SW480 (cell line): ENCODE data around the gene ZBTB20.

Source experiments
- DNase-seq: peaks from one replicate; pipeline ENCODE4 v3.0.0-alpha.2; 2016; ENCODE audit warnings: low spot score

ZBTB20 gene

DNA sequence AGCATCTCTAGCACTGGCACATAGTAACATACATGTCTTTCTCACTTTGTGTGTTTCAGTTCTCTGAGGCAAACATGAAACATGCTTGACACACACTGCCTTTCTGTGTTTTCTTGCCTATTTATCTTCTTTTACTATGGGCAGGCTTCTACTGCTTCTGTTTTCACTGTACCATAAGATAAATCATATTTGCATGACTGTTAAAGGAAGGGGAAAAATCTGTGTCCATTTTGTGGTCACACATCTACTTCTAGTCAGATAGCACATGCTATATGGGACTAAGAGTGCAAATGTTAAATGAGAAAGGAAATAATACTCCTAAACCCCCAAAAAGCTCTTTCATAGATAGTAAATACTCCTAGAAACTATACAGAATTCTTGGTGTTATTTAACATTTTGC lies 386.4 kb downstream of the ZBTB20 start:
- no peak for DNase-seq

DNA sequence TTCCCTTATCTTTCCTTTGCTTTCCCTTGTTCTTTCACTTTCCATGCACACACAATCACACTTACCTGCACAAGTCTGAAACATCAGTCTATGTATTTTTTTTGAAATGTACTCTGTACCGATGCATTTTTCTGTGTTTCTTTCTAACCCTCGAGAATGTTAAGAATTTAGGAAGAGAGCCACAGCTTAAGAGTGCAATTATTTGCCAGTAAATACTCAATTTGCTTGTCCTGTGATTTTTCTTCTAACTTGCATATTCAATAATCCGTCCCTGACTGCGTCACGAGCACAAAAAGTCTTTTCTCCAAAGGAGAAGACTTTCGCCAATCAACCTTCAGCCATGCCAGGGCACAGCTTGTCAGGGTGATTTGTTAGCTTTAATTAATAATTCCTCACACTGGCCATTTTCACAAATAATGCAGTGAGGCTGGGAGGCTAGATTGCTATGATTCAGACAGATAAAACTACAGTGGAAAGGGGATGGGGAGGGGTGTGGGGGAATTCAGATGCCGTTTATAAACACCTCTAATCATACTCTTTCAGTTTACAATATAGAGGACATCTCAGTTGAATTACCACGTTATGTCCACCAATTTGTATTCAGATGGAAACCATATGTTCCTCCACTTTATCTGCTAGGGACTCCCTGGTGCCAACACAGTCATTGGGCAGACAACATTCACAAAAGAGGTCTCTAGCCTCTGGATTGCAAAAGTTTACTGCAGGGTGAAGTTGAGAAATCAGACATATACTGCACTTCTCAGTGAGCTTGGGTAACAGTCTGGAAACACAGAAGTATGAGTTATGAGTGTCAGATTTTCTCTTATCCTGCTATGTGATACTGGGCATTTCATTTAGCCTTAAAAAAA lies 388.0 kb downstream of the ZBTB20 start:
- peak; percentile 23 for DNase-seq

DNA sequence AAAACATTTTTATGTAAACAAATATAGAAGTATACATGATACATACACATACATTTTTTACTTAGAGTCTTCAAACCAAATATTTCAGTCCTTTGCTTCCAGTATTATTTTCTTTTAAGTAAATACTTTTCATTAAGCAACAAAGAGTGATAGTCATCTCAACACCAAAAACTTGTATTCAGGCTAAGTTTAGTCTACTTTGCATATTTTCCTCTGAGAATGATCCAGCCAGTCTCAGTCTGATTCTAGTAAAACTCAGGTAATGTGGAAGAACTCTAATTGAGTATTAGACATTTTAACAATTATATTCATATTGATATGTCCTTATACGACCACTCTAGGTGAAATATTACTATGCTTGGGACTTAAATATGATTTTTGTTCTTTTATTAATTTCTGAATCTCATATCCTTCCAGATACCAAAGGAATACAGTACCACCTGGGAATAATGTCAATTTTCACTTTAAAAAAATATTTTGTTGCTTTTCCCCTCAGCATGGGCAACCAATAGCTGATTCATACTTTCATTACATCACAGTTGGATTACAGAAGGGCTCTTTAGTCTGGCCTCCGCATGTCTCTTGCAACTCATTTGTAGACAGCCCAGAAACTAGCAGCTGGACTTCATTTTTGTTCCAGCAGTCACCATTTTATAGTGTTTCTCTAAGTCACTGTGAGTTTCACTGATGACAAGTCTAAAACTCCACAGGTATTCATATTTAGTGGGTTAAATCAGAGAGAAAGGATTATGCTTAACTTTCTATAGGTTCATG lies 390.4 kb downstream of the ZBTB20 start:
- no peak for DNase-seq

DNA sequence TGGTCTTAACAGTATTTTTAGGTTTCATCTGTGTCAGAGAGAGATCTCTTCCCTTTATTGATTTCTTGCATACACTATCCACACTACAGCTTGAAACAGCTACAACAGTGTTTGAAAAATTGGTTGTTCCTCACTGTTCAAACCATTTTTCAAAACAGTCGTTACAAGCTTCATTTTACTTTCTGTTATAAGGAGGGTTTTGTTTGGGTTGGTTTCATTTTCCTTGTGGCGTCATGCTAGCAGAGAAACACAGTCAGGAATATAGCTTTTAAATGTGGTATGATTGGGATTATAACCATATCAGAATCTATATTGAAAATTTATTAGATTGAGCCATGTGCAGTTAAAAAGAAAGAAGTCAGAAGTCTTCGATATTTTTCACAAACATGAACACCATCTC lies 400.6 kb downstream of the ZBTB20 start:
- no peak for DNase-seq

DNA sequence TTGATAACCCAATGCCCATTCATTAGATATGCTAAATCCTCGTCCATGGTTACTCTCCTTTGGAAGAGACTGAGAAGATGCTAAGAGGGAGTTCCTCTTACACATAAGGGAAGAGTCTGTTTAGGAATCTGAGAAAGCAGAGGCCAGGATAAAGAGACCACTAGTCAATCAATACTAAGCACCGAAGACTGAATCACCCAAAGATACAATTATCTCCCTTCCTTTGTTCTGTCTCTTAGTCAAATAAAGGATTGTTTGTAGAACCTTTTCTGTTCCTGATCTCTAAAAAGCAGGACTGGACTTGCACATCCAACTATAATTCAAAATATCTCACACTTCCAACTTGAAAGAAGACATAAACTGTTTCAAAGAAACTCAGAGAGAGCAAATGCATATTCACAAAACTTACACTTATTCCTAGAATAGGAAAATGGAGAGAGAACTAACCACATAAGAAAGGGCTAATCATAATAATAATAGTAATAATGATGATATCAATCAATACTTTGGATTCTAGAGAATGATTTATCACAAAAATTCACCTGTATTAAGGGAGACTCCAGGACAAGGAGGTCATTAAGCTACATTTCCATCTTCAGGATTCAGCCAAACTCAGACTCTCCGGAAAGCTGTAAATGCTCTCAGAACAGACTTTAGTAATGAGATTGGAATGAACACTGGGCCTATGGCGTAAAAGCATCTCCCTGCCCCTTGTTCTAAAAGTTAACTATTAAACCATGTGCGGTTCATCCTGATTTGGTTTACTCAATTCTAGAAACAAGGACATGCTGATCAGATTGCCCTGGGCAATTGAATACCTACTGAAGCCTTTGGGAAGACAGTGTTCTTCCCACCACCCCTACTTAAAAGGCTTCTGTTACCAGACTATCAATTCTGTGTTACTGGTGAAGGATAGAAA lies 401.5 kb downstream of the ZBTB20 start:
- DNase-seq: peak; percentile 83

DNA sequence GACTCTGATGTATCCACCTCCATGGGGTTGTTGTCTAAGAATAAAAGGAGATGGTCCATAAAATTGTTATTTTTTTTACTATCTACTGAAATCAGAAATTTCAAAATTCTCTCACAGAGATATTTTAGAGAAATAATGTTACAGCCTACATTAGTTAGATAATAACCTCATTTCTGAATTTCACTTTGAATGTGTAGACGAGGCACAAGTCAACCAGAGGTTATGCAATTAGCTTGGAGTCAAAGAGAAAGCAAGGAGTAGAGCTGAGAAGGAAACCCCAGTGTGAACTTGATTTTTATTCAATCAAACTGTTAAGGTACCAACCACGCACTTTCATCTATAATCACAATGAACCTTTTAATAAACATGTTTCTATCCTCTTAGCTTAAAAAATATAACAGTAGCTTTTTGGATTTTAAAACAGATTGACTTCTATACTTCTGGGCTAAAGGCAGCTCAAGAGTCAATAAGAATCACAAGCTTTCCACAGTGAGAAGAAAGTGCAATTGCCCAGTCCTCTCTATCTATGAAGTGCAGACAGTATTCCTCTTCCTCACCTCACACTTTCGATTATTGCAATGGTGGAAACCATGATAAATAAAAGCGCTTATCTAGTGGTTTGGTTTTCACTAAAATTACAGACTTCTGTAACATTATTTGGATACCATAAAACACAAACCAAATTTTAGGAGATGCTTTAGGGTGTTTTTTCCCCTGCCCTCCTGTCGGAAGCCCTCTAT lies 403.2 kb downstream of the ZBTB20 start:
- no peak for DNase-seq

DNA sequence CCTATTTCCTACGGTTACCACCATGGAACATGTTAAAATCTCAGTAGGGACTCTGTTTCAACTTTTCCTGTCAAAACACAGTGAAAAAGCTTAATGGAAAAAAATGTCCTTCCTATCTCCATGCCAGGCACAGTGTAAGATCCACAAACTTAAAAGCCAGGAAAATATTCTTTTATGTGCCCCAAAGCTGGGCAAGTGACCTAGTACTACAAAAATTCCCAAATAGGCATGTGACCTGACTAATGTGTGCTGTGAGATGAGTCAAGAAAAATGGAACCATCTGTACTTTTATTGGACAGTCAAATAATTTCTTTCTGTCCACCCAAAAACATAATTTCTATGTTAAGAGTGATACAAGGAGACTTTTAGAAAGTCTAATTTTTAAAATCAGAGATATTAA lies 406.0 kb downstream of the ZBTB20 start:
- no peak for DNase-seq

DNA sequence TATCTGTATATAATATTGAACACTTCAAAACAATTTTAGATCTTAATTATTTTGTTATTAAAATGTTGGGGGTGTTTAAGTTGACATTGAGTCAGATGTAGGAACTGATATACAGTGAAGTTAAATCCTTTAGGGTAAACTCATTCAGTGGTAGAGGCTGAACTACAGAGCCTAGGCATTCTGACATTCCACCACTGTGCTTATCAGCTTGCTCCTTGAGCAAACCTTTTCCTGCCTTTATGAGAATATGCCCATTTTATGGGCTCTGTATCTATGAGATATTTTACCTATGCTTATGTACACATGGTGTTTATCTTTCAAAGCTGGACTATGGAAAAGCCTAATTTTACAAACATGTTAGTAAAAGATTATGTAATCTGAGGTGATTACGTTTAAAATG lies 407.5 kb downstream of the ZBTB20 start:
- no peak for DNase-seq

DNA sequence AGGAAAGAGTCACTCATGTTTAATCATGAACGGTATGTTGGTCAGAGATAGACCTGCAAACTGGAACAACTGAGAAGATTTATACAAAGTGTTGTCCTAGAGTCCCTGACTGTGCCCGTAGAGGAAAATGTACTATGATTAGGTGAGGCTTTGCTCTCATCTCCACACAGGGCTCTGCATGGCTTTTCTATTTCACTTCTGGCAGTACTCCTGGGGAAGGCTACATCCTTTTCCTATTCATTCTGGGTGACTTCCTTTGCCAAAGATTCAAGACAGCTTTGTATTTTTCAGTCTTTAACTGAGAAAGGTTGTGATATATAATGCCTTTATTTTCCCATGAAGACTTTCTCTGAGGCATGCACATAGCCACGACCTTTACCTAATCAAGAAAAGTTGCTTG lies 414.7 kb downstream of the ZBTB20 start:
- no peak for DNase-seq

DNA sequence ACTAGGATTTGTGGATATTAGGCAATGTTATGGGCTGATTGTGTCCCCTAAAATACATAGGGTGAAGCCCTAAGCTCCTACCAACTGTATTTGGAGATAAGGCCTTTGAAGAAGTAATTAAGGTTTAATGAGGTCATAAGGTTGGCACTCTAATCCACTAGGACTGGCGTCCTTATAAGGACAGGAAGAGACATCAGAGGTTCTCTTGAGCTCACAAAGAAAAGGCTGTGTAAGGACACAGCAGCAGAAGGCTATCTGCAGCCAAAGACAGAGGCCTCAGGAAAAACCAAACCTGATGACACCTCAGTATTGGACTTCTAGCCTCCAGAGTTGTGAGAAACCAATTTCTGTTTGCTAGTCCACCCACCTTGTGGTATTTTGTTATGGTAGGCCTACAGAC lies 416.7 kb downstream of the ZBTB20 start:
- no peak for DNase-seq

DNA sequence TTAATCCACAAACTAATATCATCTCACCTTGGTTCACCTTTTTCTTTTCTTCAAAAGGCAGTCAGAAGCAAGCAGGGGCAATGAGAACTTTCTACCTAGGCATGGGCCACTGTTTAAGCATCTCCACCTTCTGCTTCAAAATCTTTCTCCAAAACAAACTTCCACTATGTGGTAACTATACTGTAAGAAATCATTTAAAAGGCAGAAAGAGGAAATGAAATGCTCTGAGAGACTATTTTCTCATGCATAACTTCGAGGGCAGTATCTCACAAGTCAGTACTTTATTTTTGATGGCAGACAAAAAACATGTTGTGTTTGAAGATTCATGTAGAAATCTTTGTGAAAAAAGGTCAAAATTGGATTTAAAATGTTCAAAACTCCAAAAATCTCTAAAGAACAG lies 419.7 kb downstream of the ZBTB20 start:
- DNase-seq: no peak

DNA sequence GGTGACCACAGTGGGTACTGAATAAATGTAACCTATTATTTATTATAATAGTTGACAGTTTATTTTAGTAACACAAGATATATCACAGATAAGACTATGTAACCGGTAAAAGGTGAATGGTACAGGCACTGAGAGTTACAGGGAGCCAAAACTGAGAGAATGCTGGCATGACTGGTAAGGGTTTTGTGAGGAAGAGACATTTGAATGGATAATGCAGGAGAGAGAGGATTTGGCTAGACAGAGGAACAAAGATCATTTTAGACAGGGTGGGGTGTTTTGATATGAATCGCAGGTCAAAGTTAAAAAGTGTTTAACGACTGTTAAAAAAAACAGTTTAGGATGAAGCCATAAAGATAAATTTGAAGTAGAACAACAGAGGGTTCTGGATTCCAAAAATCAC lies 421.1 kb downstream of the ZBTB20 start:
- no peak for DNase-seq

DNA sequence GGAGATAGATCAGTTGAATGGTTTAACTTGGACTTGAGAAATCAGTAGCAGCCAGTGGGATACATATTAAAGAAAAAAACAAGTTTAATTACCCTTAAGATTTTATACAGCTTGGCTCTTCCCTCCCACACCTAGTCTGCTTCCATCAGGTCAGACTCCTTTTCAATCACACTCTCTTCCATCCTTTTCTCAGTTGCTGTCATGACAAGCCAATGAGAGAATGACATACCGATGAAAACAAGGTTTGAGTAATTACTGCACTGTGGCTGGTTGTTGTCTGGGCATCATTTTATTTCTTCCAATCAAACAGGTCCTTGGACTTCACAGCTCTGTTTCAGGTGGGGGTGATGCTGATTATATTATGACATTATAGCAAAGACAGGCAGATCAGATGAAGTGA lies 424.6 kb downstream of the ZBTB20 start:
- no peak for DNase-seq

DNA sequence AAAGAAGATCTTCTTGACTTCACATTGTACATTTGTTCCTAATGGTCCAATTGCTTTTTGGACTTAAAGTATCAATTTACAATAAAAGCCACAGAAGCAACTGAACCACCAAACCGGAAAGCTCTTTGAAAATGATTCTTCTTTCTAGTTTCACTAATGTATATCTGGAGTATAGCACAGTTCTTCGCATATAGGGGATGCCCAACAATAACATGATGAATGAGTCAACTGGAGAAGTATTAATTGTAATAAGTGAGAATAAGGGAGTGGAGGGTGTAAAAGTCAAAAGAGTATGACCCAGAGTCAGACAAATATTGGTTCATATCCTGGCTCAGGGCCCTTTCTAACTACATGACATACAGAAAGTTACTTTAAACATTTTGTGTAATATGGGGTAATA lies 425.2 kb downstream of the ZBTB20 start:
- DNase-seq: no peak

DNA sequence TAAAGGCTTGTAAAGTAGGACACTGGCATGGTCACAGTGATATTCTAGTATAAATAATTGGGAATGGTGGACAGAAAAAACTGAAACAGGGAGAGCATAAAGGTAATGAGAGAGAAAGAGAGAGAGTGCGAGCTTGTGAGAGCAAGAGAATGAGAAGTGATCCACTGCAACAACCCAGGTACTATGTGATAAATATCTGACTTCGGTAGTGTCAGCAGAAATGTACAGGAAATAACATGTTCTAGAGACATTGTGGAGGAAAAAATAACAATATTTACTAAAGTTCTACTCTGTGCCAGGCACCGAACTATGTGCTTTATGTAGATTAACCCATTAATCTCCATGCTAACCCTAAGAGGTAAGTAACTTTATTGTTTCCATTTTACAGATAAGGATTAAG lies 425.9 kb downstream of the ZBTB20 start:
- DNase-seq: no peak

DNA sequence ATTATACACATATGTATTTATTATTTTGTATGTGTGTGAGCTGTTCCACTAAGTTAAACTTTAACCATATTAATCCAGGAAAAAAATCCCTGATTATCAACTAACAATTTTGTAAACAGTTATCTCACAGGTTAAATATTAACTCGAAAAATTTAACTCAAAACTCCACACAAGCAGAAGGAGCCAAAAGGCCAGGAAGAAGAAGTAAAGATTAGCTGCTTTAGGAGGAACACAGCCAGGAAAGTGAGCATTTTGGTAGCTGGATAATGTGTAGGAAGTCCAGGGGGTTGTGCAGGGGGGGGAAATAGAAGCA lies 428.2 kb downstream of the ZBTB20 start:
- DNase-seq: peak; percentile 14

DNA sequence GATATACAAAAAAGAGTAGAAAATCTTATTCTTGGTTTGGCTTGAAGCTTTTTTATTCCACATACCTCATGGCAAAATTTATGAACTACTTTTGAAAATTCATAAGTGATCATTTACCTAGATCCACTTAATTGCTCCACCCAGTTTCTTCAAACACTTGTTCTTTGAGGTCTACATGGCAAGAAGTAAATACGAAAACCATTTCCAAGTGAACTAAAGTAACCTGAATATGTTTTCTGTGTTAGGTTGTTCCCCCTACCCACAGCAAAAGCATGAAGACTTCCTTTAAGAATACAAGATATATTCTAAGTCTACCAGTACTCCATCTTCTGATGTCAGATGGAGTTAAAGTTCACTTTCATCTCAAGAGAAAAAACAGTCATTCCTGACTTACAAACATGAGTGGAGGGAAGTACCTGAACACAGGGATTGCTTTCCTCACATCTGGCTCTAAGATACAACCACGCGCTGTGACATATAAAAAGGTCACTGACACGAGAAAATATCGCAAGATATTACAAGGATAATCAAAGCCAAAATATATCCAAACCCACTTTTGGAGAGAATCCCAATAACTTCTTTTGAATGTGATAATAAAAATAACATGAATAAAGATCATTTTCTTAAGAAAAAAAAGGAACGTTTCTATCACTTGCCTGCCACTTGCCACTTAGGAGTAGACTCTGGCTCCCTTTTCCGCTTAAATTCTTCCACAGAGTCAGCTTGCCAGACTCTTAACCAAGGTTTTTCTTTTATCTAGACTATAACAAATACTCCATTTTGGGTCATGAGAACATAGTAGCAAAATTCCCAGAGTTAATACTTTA lies 428.8 kb downstream of the ZBTB20 start:
- no peak for DNase-seq

DNA sequence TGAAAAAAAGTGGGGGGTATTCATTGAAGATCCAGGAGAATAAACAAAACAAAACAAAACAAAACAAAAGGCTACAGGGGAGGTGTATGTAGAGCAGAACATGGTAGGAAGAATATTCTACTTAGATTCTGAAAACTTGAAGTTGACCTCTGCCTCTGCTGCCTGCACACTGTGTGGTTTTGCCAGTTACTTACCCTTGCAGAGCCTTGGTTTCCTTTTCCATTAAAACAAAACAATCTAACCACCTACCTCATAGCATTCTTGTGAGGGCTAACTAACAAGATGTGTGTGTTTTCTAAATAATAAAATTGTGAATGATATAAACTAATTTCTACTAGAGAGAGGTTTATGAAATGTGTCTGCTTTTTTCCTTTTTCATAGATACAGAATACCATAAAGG lies 430.2 kb downstream of the ZBTB20 start:
- DNase-seq: no peak

DNA sequence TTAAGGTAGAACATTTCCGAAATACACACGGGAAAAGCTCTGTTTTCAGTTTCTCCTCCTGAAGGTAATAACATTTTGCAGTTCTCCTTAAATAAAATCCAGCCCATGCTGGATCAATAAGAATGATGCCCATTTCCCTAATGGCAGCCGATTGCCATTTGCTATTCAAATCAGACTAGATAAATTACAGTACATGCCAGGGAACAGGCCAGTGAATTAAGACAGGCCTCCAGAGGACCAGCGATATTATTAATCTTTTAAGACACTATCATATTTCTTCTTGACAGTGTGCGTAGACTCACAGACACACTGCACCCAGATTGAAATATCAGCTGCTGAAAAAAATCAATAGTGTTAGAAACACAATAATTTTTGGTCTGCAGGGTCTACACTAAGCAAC lies 431.0 kb downstream of the ZBTB20 start:
- no peak for DNase-seq

DNA sequence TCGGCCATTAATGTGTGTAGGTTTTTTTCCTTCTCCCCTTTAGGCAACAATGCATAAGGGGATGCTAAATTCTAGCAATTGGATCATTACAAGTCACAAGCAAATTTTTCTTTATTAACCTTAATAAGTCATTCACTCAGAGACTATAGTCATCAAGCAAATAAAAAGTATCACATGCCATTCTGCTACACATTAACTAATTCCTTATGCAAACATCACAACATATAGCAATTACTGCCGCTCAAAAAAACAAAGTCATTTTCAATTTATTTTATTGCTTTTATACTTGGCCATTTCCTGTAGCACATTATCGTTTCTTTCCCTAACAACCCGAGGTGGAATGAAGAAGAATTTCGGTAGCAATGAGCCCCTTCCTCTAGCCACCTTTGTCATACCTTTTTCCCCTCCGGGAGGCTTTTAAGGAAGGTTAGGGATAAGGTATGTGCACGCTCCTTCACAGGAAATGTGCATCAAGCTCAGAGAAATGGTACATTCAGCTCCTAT lies 432.1 kb downstream of the ZBTB20 start:
- no peak for DNase-seq

DNA sequence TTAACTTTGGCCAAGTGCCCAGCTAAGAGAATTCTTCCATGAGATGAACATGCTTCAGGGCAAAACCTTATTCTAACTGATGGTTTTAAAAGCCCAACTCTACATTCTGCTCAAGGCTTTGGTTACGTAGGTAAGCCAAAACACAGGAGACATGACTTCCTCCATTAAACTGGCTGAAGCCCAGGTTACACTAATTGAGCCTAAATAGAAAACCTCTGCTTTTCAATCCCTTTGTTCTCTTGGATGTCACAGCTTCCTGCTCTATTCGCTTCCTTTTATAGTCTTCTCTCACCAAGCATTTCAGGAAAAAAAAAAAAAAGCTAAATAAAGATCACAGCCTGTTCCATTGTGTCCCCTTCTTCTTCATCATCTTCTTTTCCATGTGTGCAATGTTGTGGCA lies 432.9 kb downstream of the ZBTB20 start:
- DNase-seq: no peak
